Testis (tissue), 3 donors: ENCODE data around the gene RNF121. TPM values are rescaled to one million over a fixed set of nuclear protein-coding genes. Genes with fewer than 3 reads are reported as not detected.

Source experiments
- DNase-seq: peaks from one replicate; pipeline ENCODE4 v3.0.0-alpha.2; 2019
- H3K27ac ChIP-seq, 2 donors: fragments of 200-600 bp; sonication (generic); one replicate each; pipeline ENCODE4 v1.5.1; 2019
- H3K27me3 ChIP-seq: fragments of 200-600 bp; sonication (generic); one replicate; pipeline ENCODE4 v1.5.1; 2019
- H3K36me3 ChIP-seq: fragments of 200-600 bp; sonication (generic); one replicate; pipeline ENCODE4 v1.5.1; 2017; ENCODE audit warnings: low read depth; ENCODE audit errors: missing control alignments
- H3K4me1 ChIP-seq: fragments of 200-600 bp; sonication (generic); one replicate; pipeline ENCODE4 v1.5.1; 2019
- H3K4me3 ChIP-seq, 2 donors: fragments of 200-600 bp; sonication (generic); one replicate each; pipeline ENCODE4 v1.5.1; 2017 to 2019
- H3K9me3 ChIP-seq: fragments of 200-600 bp; sonication (generic); one replicate; pipeline ENCODE4 v1.5.1; 2017
- CTCF ChIP-seq, 3 experiments: fragments of 450-650 bp in 2 of 3; fragments of 200-600 bp in 1 of 3; sonication (generic) in 1 of 3; IDR thresholded peaks; one replicate each; pipeline ENCODE4 v1.5.1; 2016 to 2019; ENCODE audit warnings: antibody characterized with exemption in 3 of 3, mild to moderate bottlenecking in 2 of 3, moderate library complexity in 1 of 3
- POLR2A ChIP-seq: fragments of 450-650 bp; IDR thresholded peaks from one replicate; pipeline ENCODE4 v1.6.1; 2017; ENCODE audit warnings: antibody characterized with exemption, mild to moderate bottlenecking, moderate library complexity
- WGBS, 2 donors: methylation state at CpG; one replicate each; pipeline ENCODE4 v1.1.5; 2018; 5-methylcytosine and 5-hydroxymethylcytosine counted together
- intact Hi-C: fragments of 100-400 bp; cut with DNase I; formaldehyde crosslinking; loops from one replicate; pipeline ENCODE4 v1.15.1; 2023; ENCODE audit warnings: low total_unique reads
- polyA plus RNA-seq: library from polyadenylated mRNA; stranded (reverse); fragments of 350-450 nt; fragmentation: Illumina TruSeq; extraction: RNeasy Lipid Tissue Mini Kit (QIAGEN cat#74804); gene quantifications from one replicate; pipeline ENCODE4 v1.2.3, GENCODE V29; 2014; ENCODE audit warnings: low read depth, low replicate concordance; ENCODE audit not compliant: insufficient read depth
- total RNA-seq, 2 donors: library from RNA; depleted of rRNA; stranded (reverse); fragments of >200 nt; gene quantifications; one replicate each; pipeline ENCODE4 v1.2.3, GENCODE V29; 2016

Gene RNF121
- total and polyA plus RNA-seq, 3 donors from 2014 or later = 51.7 to 72.5 (median 54.4) TPM

- Histone ChIP-seq H3K4me3 (no peak overlapping the region), H3K4me1 (peaks cover 15% of the 10 kb centered on the region), H3K36me3 (no peaks in the 10 kb centered on the region), H3K27me3 (no peaks in the 10 kb centered on the region), H3K27ac (peak overlapping the region in 1 of 2 donors; percentile 14), H3K9me3 (no peaks in the 10 kb centered on the region)
- no peak for DNase-seq
- TF ChIP-seq CTCF (IDR thresholded peaks at IDR 0.05) (no peak), POLR2A (no peak)
- 83 to 96% methylated on average over 2 of the region's 2 CpGs for WGBS, 2 donors
- intact Hi-C loops = no loop called here
Observed at GRCh38 chr11:71998061-71998460, 69.2 kb downstream of the RNF121 start.

- intact Hi-C loops = no loop called here
- peaks cover 15% of the 10 kb centered on the region for H3K4me1 ChIP-seq
- H3K27me3 ChIP-seq = no peaks in the 10 kb centered on the region
- no peak within 1 kb of the TSS for H3K4me3 ChIP-seq
- no peak for DNase-seq
- TF ChIP-seq POLR2A (no peak), CTCF (IDR thresholded peaks at IDR 0.05) (no peak)
- no peaks in the 10 kb centered on the region for H3K36me3 ChIP-seq
- H3K27ac ChIP-seq = peak within 1 kb of the TSS; percentile 14 to 33
- 83 to 84% methylated on average over 9 to 11 of the region's 11 CpGs for WGBS, 2 donors
- H3K9me3 ChIP-seq = no peaks in the 10 kb centered on the region
Observed at GRCh38 chr11:71998649-71999310, 69.9 kb downstream of the RNF121 start, which contains the start of gene IL18BP. TSS of gene IL18BP (plus strand) at chr11:71998909. CDS start at chr11:71999985, 1,076 bp downstream.

DNA sequence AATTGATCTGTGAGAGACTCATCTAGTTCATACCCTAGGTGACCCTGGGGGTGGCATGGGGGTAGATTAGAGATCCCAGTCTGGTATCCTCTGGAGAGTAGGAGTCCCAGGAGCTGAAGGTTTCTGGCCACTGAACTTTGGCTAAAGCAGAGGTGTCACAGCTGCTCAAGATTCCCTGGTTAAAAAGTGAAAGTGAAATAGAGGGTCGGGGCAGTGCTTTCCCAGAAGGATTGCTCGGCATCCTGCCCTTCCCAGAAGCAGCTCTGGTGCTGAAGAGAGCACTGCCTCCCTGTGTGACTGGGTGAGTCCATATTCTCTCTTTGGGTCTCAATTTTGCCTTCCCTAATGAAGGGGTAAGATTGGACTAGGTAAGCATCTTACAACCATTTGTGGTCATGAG lies 70.5 kb downstream of the RNF121 start:
- TF ChIP-seq POLR2A (no peak), CTCF (IDR thresholded peaks at IDR 0.05) (no peak)
- Histone ChIP-seq H3K27ac (peak overlapping the region; percentile 14 to 33), H3K4me3 (no peak overlapping the region), H3K9me3 (no peaks in the 10 kb centered on the region), H3K27me3 (no peaks in the 10 kb centered on the region), H3K36me3 (no peaks in the 10 kb centered on the region), H3K4me1 (peaks cover 15% of the 10 kb centered on the region)
- intact Hi-C loops = no loop called here
- DNase-seq = peak; percentile 57
- WGBS, 2 donors = 32 to 40% methylated on average over 2 of the region's 2 CpGs

GRCh38 chr11:71999798-72000197 lies 71.0 kb downstream of the RNF121 start:
- intact Hi-C loops = no loop called here
- Histone ChIP-seq H3K4me1 (peaks cover 15% of the 10 kb centered on the region), H3K4me3 (no peak overlapping the region), H3K9me3 (no peaks in the 10 kb centered on the region), H3K36me3 (no peaks in the 10 kb centered on the region), H3K27me3 (no peaks in the 10 kb centered on the region), H3K27ac (peak overlapping the region; percentile 14 to 33)
- TF ChIP-seq POLR2A (no peak), CTCF (IDR thresholded peaks at IDR 0.05) (no peak)
- WGBS, 2 donors = 57 to 67% methylated on average over 7 to 8 of the region's 8 CpGs
- DNase-seq = peak; percentile 56
